BJ (cell line): Measurements from ENCODE around the gene RTKN. TPM values are rescaled to one million over a fixed set of nuclear protein-coding genes. Genes with fewer than 3 reads are reported as not detected.
"Not testable (repeated sequence)": the region's sequence is repeated elsewhere in the genome, so short reads cannot be mapped to it uniquely, and the experiment has no call there.

ENCODE experiments used
- CTCF ChIA-PET: fragments of 350-600 bp; formaldehyde crosslinking; extraction: SDS; loops from one replicate; lab custom pipeline; 2021; ENCODE audit warnings: antibody characterized with exemption, inconsistent platforms; lab: Yijun Ruan, JAX
- POLR2A ChIA-PET: fragments of 300-600 bp; sonication (Branson Sonifier 250); formaldehyde crosslinking; extraction: SDS; loops from one replicate; lab custom pipeline; 2021; ENCODE audit warnings: antibody characterized with exemption; lab: Charles Lee
- DNase-seq: peaks from one replicate; pipeline ENCODE4 v3.0.0-alpha.2; 2011; ENCODE audit warnings: low read depth
- H3K27me3 ChIP-seq: 2 replicates; pipeline ENCODE4 v1.6.0; 2011; ENCODE audit warnings: low read length; ENCODE audit not compliant: control insufficient read depth, insufficient read depth
- H3K36me3 ChIP-seq: 2 replicates; pipeline ENCODE4 v1.5.1; 2011; ENCODE audit warnings: low read length; ENCODE audit not compliant: control insufficient read depth, insufficient read depth
- H3K4me3 ChIP-seq: 2 replicates; pipeline ENCODE4 v1.5.1; 2011; ENCODE audit warnings: low read depth, mild to moderate bottlenecking, control low read depth, low read length
- CTCF ChIP-seq: IDR thresholded peaks from 2 replicates; pipeline ENCODE4 v1.5.1; 2011; ENCODE audit warnings: low read depth, mild to moderate bottlenecking, control low read depth, inconsistent platforms, low read length, moderate library complexity; ENCODE audit not compliant: insufficient read depth
- polyA plus RNA-seq: library from polyadenylated mRNA; depleted of rRNA; stranded (reverse); fragments of >200 nt; gene quantifications from 2 replicates; pipeline ENCODE4 v1.2.3, GENCODE V29; 2011

The RTKN gene
- polyA plus RNA-seq, 1 experiment, result 12.4 TPM

GRCh38 chr2:74424995-74425406, 16.7 kb downstream of the RTKN start:
- TF ChIP-seq CTCF, result no peak
- H3K4me3 ChIP-seq, result no peak overlapping the region
- ChIA-PET CTCF (interaction anchor here (0.7 kb wide), 1 partner anchor 90 kb away, joined by 4 read pairs; no protein-coding TSS in a partner anchor), POLR2A (no interaction called here)
- H3K36me3 ChIP-seq, result peaks cover 23% of the 10 kb centered on the region
- DNase-seq, result no peak
- no peaks in the 10 kb centered on the region for H3K27me3 ChIP-seq

- ChIA-PET POLR2A (interaction anchor here (0.6 kb wide), 1 partner anchor 11 kb away, joined by 5 read pairs; no protein-coding TSS in a partner anchor), CTCF (interaction anchor here (0.6 to 0.7 kb wide), 2 partner anchors 26 to 89 kb away, joined by 3 to 4 read pairs; no protein-coding TSS in a partner anchor)
- Histone ChIP-seq H3K27me3 (no peaks in the 10 kb centered on the region), H3K36me3 (peaks cover 20% of the 10 kb centered on the region), H3K4me3 (no peak overlapping the region)
- TF ChIP-seq CTCF, result no peak
- no peak for DNase-seq
Observed at GRCh38 chr2:74424139-74424992, 17.4 kb downstream of the RTKN start.

GRCh38 chr2:74423231-74424095, 18.3 kb downstream of the RTKN start:
- Histone ChIP-seq H3K36me3 (peaks cover 14% of the 10 kb centered on the region), H3K4me3 (no peak overlapping the region), H3K27me3 (no peaks in the 10 kb centered on the region)
- DNase-seq, result no peak
- ChIA-PET CTCF (no interaction called here), POLR2A (no interaction called here)
- no peak for TF ChIP-seq CTCF

- no peak for TF ChIP-seq CTCF
- H3K4me3 ChIP-seq, result peak within 1 kb of the TSS; percentile 55
- POLR2A ChIA-PET, result interaction anchor here (0.7 kb wide), 1 partner anchor 86 kb away, joined by 3 read pairs; no protein-coding TSS in a partner anchor
- CTCF ChIA-PET, result interaction anchor here (1.1 kb wide), 1 partner anchor 30 kb away, joined by 3 read pairs; no protein-coding TSS in a partner anchor
- DNase-seq, result peak; percentile 35
- H3K27me3 ChIP-seq, result no peaks in the 10 kb centered on the region
- H3K36me3 ChIP-seq, result peaks cover 6% of the 10 kb centered on the region
Observed at GRCh38 chr2:74421221-74421870, 20.4 kb downstream of the RTKN start, which contains the start of the genes C2orf81 and WDR54. Gene C2orf81 (minus strand): TSS chr2:74421619. CDS start chr2:74421560, 59 bp downstream. Gene WDR54 (plus strand): TSS chr2:74421730. CDS start chr2:74422154, 424 bp downstream.

GRCh38 chr2:74420443-74421103, 21.2 kb downstream of the RTKN start:
- H3K27me3 ChIP-seq, DNase-seq, H3K36me3 ChIP-seq: not testable (repeated sequence)
- CTCF ChIA-PET, result interaction anchor here (0.7 to 1.1 kb wide), 2 partner anchors 29 to 186 kb away, joined by 3 read pairs; no protein-coding TSS in a partner anchor
- peak overlapping the region; percentile 55 for H3K4me3 ChIP-seq
- POLR2A ChIA-PET, result interaction anchor here (0.7 kb wide), 1 partner anchor 86 kb away, joined by 3 read pairs; no protein-coding TSS in a partner anchor
